Liver (tissue), 9 donors: ENCODE data around the gene MFRP. TPM values are rescaled to one million over a fixed set of nuclear protein-coding genes. Genes with fewer than 3 reads are reported as not detected.

ENCODE experiments used
- DNase-seq: peaks from one replicate; pipeline ENCODE4 v3.0.0-alpha.2; 2017; ENCODE audit warnings: low spot score
- H3K27ac ChIP-seq, 2 donors: one replicate each; pipeline ENCODE4 v1.7.0; 2013; ENCODE audit warnings: inconsistent platforms in 2 of 2, low read length in 2 of 2, control low read depth in 1 of 2, low read depth in 1 of 2, mild to moderate bottlenecking in 1 of 2
- H3K27me3 ChIP-seq, 4 donors: one replicate each; pipeline versions ENCODE4 v1.6.1 to v1.7.0; 2013; ENCODE audit warnings: low read length in 3 of 4, inconsistent platforms in 1 of 4, mild to moderate bottlenecking in 1 of 4, moderate library complexity in 1 of 4; ENCODE audit not compliant: control insufficient read depth in 4 of 4, insufficient read depth in 4 of 4
- H3K36me3 ChIP-seq, 4 donors: one replicate each; pipeline versions ENCODE4 v1.6.1 to v1.7.0; 2013; ENCODE audit warnings: low read length in 3 of 4, mild to moderate bottlenecking in 3 of 4, low read depth in 1 of 4, moderate library complexity in 1 of 4; ENCODE audit not compliant: control insufficient read depth in 4 of 4, insufficient read depth in 3 of 4
- H3K4me1 ChIP-seq, 4 donors: one replicate each; pipeline versions ENCODE4 v1.6.1 to v1.7.0; 2013; ENCODE audit warnings: low read length in 3 of 4, mild to moderate bottlenecking in 3 of 4, moderate library complexity in 1 of 4; ENCODE audit not compliant: control insufficient read depth in 4 of 4, insufficient read depth in 4 of 4
- H3K4me3 ChIP-seq, 3 donors: one replicate each; pipeline versions ENCODE4 v1.6.1 to v1.7.0; 2013; ENCODE audit warnings: low read length in 3 of 3, control low read depth in 1 of 3, low read depth in 1 of 3, mild to moderate bottlenecking in 1 of 3
- H3K9ac ChIP-seq, 2 donors: one replicate each; pipeline ENCODE4 v1.7.0; 2013; ENCODE audit warnings: low read length in 2 of 2, mild to moderate bottlenecking in 2 of 2, moderate library complexity in 2 of 2, control low read depth in 1 of 2, low read depth in 1 of 2
- H3K9me3 ChIP-seq, 4 donors: one replicate each; pipeline versions ENCODE4 v1.6.1 to v1.7.0; 2013; ENCODE audit warnings: low read length in 3 of 4; ENCODE audit not compliant: control insufficient read depth in 4 of 4
- ATF3 ChIP-seq: IDR thresholded peaks from 2 replicates; pipeline ENCODE4 v1.6.1; 2016; ENCODE audit warnings: antibody characterized with exemption
- EGR1 ChIP-seq, 2 donors: IDR thresholded peaks; 2 replicates each; pipeline ENCODE4 v1.6.1; 2016 to 2018; ENCODE audit warnings: antibody characterized with exemption in 2 of 2, low read depth in 2 of 2
- FOXA1 ChIP-seq: IDR thresholded peaks from 2 replicates; pipeline ENCODE4 v1.6.1; 2016; ENCODE audit warnings: antibody characterized with exemption
- FOXA2 ChIP-seq: IDR thresholded peaks from 2 replicates; pipeline ENCODE4 v1.6.1; 2016; ENCODE audit warnings: antibody characterized with exemption
- HNF4A ChIP-seq, 2 donors: conservative IDR thresholded peaks; 2 replicates each; pipeline ENCODE4 v1.6.1; 2016; ENCODE audit warnings: antibody characterized with exemption in 2 of 2, mild to moderate bottlenecking in 2 of 2
- JUND ChIP-seq, 2 donors: IDR thresholded peaks; 2 replicates each; pipeline ENCODE4 v1.6.1; 2016; ENCODE audit warnings: antibody characterized with exemption in 2 of 2
- MAX ChIP-seq: IDR thresholded peaks from 2 replicates; pipeline ENCODE4 v1.6.1; 2016; ENCODE audit warnings: antibody characterized with exemption
- NR2F2 ChIP-seq: IDR thresholded peaks from 2 replicates; pipeline ENCODE4 v1.6.1; 2016; ENCODE audit warnings: antibody characterized with exemption
- RAD21 ChIP-seq, 2 donors: IDR thresholded peaks; 2 replicates each; pipeline ENCODE4 v1.6.1; 2016; ENCODE audit warnings: antibody characterized with exemption in 2 of 2, mild to moderate bottlenecking in 2 of 2
- REST ChIP-seq: IDR thresholded peaks from 2 replicates; pipeline ENCODE4 v1.6.1; 2016; ENCODE audit warnings: antibody characterized with exemption, mild to moderate bottlenecking
- RXRA ChIP-seq, 2 donors: IDR thresholded peaks; 2 replicates each; pipeline ENCODE4 v1.6.1; 2017 to 2018; ENCODE audit warnings: antibody characterized with exemption in 2 of 2, mild to moderate bottlenecking in 1 of 2
- SP1 ChIP-seq: IDR thresholded peaks from 2 replicates; pipeline ENCODE4 v1.6.1; 2018; ENCODE audit warnings: antibody characterized with exemption, mild to moderate bottlenecking
- TAF1 ChIP-seq: conservative IDR thresholded peaks from 2 replicates; pipeline ENCODE4 v1.6.1; 2016; ENCODE audit warnings: antibody characterized with exemption, mild to moderate bottlenecking
- ZBTB33 ChIP-seq: IDR thresholded peaks from 2 replicates; pipeline ENCODE4 v1.6.1; 2016; ENCODE audit warnings: antibody characterized with exemption
- WGBS: extraction: QIAGEN DNeasy Blood & Tissue Kit; methylation state at CpG from one replicate; pipeline ENCODE4 v1.1.7; 2013; 5-methylcytosine and 5-hydroxymethylcytosine counted together
- polyA plus RNA-seq, 2 donors: library from polyadenylated mRNA; stranded (reverse) in 1 of 2; unstranded in 1 of 2; fragments of 200-250 nt in 1 of 2; fragments of >200 nt in 1 of 2; fragmentation: Nextera tagmentation in 1 of 2; extraction: Ambion mirVana in 1 of 2; gene quantifications; one replicate each; pipeline versions ENCODE4 v1.2.1 to v1.2.3, GENCODE V29; 2013 to 2015
- total RNA-seq, 2 donors: library from RNA; depleted of rRNA; stranded (reverse); fragments of >200 nt; gene quantifications; one replicate each; pipeline ENCODE4 v1.2.3, GENCODE V29; 2014
- donor health status: healthy.
- donor health status: healthy.
- donor health status: healthy.
- donor health status: healthy.
- donor health status: healthy.

The MFRP gene
- total and polyA plus RNA-seq, 4 donors, result not detected

- H3K36me3 ChIP-seq, result peaks cover 4 to 34% (median 13%) of the 10 kb centered on the region in 4 donors
- H3K9me3 ChIP-seq, result no peaks in the 10 kb centered on the region
- peaks cover 3 to 19% (median 16%) of the 10 kb centered on the region in 4 donors for H3K4me1 ChIP-seq
- TF ChIP-seq SP1 (no peak), REST (no peak), JUND (IDR thresholded peaks at IDR 0.05) (no peak), ATF3 (no peak), RXRA (IDR thresholded peaks at IDR 0.05) (no peak), HNF4A (conservative IDR thresholded peaks at IDR 0.05) (no peak), FOXA2 (no peak), EGR1 (IDR thresholded peaks at IDR 0.05; ENCODE audit: low read depth in 2 of 2) (no peak), RAD21 (IDR thresholded peaks at IDR 0.05) (no peak), FOXA1 (no peak), ZBTB33 (no peak)
- no peak overlapping the region for H3K9ac ChIP-seq
- H3K27ac ChIP-seq, result no peak overlapping the region
- DNase-seq, result no peak
- 91% methylated on average over 2 of the region's 2 CpGs for WGBS
- H3K27me3 ChIP-seq, result no peaks in the 10 kb centered on the region
- no peak overlapping the region for H3K4me3 ChIP-seq
Measured at GRCh38 chr11:119298726-119299125, 47.8 kb downstream of the MFRP start.

GRCh38 chr11:119297938-119298337, 48.6 kb downstream of the MFRP start:
- WGBS, result 27% methylated on average over 3 of the region's 3 CpGs
- TF ChIP-seq MAX (no peak), HNF4A (conservative IDR thresholded peaks at IDR 0.05) (peak; percentile 30 to 34), TAF1 (no peak), RXRA (IDR thresholded peaks at IDR 0.05) (peak; percentile 60 to 69), NR2F2 (no peak)
- Histone ChIP-seq H3K4me3 (no peak overlapping the region), H3K9me3 (no peaks in the 10 kb centered on the region), H3K27me3 (no peaks in the 10 kb centered on the region), H3K36me3 (peaks cover 0 to 29% (median 11%) of the 10 kb centered on the region in 4 donors), H3K9ac (no peak overlapping the region), H3K27ac (peak overlapping the region in 1 of 2 donors; percentile 51), H3K4me1 (peaks cover 3 to 19% (median 16%) of the 10 kb centered on the region in 4 donors)
- no peak for DNase-seq
